ENCODE results near the gene SPRN.
"Not testable (repeated sequence)": the region's sequence is repeated elsewhere in the genome, so short reads cannot be mapped to it uniquely, and the experiment has no call there.

Gene SPRN, protein sequence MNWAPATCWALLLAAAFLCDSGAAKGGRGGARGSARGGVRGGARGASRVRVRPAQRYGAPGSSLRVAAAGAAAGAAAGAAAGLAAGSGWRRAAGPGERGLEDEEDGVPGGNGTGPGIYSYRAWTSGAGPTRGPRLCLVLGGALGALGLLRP

DNA sequence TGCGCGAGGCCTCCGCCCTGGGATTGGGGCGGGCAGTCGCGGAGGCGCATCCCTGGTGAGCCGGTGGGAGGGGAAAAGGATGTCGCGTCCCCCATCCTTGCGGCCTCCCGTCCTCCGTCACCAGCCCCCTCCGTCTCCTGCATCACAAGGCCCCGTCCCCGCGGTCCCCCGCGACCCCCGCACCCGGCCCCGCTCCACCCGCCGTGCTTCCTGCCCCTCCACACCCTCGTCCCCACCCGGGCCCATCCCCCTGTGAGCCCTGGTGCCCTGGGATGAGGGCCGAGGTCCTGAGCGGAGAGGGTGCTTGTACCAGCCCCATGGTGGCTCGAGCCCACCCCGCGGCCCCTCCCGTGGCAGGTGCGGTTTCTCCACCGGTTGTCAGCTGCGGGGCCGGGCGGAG is at the start of gene SPRN:
TSS of gene SPRN (minus strand) at position 25 of the 400 bp plus-strand sequence. CDS start 944 bp downstream, outside the sequence.
- DNase-seq (ENCODE audit: low read depth), result not testable (repeated sequence)

DNA sequence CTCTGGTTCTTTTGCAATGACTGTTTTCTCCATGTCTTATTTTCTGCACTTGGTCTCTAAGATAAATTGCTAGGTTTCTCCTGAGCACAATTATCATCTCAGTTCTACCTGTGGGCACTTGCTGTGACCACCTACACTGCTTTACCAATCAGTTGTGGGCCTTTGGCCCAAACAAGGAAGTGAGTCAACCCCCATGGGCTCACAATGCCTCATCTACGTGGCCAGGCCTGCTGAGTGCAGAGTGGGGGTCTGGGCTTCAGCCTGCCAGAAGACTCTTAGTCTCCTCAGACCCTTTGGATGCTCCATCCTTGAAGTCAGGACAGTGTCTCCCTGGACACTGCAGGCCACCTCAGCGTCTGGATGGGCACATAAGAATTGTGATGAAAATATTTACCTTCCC is 49.6 kb upstream of the SPRN start:
- DNase-seq (ENCODE audit: low read depth), result no peak

DNA sequence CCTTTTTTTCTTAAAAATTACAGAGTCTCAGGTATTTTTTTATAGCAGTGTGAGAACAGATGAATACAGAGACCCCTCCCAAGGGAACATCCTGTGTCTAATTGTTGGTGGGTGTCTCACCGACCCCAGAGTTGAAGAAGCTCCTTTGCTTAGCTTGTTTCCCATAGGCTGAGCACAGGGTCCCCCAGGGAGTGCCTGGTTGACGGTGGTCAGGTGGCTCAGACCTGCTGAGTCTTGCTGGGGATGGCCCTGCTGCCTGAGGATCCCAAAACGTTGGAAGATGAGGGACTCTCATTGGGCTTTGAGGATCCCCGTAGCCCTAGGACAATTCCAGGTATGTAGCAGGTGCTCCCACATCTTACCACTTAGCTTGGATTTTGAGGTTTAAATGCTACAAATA is 48.8 kb upstream of the SPRN start:
- no peak for DNase-seq (ENCODE audit: low read depth)

DNA sequence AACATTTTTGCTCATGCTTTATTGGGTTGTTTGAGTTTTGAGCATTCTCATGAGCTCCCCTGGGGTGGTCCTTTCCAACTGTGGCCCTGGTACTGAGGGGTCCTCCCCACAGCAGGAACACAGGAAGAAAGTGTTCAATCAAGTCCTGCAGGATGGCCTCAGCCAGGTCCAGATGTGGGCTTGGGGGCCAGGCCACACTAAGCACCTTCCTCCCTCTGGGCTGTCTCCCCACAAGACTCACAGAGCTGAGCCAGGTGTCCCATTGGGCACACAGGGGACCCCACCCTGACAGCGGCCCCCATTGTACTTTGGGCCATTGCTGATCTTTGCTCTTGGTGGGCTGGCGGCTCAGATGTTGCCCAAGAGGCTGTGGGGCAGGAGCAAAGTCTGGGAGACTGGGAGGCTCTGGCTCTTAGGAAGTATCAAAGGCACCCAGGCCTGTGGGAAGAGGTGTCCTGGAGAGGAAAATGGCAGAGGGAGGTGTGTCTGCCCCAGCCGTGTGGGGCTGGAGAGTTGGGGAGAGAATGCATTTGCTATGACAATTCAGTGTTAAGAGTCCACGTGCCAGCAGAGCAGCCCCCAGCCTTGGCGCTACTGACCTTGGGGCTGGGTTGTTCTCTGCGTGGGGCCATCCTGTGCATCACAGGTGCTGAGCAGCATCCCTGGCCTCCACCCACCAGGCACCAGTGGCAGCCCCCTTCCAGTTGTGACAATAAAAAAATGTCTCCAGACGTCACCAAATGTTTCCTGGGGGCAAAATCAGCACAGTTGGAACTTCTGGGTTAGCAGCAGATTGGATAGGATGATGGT is 47.1 kb upstream of the SPRN start:
- no peak for DNase-seq (ENCODE audit: low read depth)

DNA sequence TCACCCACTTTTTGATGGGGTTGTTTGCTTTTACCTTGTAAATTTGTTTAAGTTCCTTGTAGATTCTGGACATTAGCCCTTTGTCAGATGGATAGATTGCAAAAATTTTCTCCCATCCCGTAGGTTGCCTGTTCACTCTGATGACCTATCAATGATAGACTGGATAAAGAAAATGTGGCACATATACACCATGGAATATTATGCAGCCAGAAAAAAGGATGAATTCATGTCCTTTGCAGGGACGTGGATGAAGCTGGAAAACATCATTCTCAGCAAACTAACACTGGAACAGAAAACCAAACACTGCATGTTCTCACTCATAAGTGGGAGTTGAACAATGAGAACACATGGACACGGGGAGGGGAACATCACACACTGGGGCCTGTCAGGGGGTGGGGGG is 44.8 kb upstream of the SPRN start:
- DNase-seq (ENCODE audit: low read depth), result not testable (repeated sequence)

DNA sequence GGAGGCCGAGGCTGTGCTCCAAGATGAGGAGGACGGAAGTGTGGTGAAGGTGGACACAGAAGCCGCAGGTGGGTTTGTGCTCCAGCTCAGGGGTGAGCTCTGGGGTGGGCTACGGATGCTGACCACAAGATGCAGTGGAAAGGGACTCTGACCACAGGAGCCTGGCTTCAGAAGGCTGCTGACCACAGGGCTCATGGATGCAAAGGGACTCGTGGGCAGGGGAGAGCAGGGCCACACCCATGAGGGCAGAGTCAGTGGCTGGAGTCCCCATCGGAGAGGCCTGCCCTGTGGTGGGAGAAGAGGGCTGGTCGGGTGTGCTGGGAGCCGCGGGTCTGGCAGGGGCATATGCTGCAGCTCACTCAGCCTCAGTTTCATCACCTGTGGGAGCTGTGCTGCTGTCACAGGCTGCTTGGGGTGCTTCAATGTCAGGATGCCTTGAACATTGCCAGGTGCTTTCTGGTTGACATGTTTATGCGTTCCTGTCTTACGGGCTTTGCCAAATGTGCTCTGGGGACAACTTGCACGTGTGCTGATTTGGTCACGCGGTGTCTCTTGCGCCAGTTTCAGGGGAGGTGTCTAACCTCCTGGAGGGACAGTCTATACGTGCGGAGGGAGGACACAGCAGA is 43.0 kb upstream of the SPRN start:
- no peak for DNase-seq (ENCODE audit: low read depth)

DNA sequence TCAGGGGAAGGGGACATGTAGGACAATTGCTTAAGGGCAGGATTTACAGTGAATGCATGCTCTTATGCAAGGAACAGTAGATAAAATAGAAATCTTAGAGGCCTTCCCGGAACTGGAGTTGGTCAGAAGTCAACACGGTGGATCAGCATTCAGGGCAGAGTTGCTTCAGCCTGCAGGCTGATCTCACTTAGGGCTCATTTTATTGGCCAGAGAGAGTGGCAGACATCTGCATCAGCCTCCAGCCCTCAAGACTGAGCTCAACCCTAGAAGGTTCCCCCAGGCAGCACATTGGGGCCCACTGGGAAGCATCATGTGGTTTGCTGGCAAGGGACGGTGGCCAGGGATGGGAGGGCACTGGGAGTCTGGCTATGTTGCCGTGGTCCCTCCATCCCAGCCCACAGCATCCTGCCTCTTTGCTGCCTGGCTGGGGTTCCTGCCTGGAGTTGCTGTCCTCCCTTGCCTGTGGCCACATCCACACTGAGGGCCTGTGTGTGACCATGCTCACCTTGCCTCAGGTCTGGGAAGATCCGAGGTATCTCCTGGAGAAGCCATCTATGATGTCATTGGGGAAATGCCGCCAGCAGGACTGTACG is 42.4 kb upstream of the SPRN start:
- DNase-seq (ENCODE audit: low read depth), result no peak

DNA sequence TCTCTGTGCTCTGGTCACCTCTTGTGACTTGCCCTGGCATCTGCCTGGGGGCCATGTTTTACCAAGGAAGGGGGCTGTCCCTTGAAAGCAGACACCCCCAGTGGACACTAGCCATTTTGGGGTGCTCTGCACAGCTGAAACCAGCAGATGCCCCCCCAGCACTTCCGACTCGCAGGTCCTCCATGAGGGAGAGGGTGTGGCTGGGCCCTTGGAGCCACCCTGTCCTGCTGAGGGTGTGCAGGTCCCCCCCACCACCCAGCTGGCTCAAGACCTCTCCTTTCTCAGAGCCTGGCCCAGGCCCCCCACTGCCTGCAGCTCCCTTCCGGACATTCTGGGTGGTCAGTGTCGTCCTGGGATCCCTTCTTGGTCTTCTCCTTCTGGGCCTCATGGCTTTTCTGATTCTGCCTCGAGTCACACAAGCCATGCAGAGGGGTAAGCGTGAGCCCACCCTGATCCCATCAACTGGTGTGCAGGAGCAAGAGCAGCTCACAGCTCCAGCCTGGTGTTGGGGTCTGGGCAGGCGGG is 41.6 kb upstream of the SPRN start:
- DNase-seq (ENCODE audit: low read depth), result no peak

DNA sequence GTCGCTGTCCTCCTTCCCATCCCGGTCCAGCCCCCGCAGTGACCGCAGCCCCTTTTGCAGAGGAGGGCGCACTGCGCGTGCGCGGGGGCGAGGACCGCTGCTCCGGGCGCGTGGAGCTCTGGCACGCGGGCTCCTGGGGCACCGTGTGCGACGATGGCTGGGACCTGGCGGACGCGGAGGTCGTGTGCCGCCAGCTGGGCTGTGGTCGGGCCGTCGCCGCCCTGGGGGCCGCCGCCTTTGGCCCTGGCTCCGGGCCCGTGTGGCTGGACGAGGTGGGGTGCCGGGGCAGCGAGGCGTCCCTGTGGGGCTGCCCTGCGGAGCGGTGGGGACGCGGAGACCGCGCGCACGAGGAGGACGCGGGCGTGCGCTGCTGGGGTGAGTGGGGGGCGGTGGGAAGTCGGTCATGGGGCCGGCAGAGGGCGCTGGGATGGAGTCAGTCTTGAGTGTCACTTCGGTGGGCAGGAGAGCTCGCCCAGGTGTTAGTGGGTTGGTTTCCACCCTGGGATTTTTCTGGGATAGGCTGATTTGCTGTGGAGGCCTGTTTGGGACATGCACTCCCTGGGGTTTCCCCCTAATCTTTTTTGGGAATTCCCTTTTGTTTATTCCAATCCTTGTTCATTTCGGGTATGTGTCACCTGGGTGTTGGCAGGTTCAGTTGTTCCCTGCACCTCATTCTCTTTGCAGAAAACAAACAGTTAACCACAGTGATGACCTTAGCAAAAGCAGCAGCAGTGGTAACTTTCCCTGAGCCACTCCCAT is 40.9 kb upstream of the SPRN start:
- DNase-seq (ENCODE audit: low read depth), result no peak

DNA sequence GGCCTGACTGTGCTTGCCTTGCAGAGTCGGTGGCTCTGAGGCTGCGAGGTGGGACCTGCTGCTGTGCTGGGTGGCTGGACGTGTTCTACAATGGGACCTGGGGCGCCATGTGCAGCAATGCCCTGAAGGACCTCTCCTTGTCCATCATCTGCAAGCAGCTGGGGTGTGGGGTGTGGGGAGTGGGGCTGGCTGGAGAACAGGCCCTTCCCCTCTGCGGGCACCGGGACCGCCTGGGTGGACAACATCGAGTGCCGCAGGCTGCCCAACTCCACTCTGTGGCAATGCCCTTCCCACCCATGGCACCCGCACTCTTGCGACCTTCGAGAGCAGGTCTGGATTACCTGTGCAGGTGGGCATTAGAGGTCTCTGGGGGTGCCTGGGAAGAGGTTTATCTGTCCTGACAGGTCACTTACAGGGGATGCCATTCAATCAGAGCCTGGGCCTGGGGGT is 40.2 kb upstream of the SPRN start:
- no peak for DNase-seq (ENCODE audit: low read depth)

DNA sequence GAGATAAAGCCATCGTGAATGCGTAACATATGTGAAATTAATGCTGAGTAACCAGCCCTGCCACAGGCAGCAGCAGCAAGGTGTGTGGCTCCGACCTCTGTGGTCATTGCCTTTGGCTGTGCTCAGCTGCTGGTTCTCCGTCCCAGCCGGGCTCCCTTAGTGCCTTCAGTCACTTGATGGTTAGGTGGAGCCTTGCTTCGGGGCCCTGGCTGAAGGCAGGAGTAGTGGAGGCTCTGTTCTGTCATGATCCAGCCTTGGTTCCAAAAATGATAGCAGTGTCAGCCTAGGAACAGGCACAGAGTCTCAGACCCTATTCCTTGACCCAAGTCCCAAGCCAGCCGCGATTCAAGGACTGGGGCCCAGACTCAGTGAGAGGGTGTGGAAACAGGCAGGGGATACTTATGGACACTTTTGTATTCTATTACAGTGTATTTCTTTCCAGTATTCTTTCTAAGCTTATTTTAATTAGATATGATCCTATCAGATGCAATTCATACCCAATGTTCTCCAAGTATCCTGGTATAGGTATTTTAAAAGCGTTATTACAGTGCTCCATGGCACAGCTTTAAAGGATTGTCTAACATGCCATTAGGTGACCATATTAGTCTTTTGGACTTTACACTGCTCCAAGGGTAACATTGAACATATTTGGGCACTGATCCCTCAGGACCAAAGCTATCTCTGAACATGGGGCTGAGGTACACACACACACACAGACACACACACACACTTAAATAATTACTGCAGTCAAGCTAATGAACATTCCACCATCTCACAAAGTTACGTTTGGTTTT is 38.3 kb upstream of the SPRN start:
- no peak for DNase-seq (ENCODE audit: low read depth)

DNA sequence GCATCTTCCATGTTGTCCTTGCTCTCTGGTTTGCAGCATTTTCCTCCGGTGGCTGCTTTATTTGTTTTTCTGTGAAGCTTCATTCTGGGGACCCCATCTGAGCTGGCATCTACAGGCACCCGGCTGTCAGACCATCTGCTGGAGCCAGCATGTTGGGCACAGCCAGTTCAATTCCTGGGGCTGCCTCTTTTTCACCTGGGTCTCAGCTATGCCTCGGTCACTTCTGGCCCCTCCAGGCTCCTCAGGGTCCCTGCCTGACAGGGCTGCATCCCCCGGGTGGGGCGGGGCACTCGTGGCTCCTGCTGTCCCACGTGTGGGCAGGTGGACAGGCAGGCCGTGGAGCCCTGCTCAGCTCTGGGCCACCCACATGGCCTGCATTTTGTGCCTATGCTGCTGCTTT is 37.4 kb upstream of the SPRN start:
- DNase-seq (ENCODE audit: low read depth), result no peak

DNA sequence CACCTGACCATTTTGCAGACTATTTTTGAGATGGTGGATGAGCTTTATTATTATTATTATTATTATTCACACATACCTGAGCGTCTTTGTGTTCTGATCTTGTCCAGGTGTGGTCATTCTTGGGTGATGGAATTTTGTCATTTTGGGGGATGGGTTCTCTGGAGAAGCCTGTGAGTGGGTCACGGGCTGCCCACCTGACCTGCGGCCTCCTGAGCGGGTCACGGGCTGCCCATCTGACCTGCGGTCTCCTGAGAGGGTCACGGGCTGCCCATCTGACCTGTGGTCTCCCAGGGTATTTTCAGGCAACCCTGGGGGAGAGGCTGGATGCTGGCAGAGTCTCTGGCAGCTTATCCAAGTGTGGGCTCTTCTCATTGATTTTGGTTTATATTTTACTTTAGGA is 36.6 kb upstream of the SPRN start:
- no peak for DNase-seq (ENCODE audit: low read depth)

DNA sequence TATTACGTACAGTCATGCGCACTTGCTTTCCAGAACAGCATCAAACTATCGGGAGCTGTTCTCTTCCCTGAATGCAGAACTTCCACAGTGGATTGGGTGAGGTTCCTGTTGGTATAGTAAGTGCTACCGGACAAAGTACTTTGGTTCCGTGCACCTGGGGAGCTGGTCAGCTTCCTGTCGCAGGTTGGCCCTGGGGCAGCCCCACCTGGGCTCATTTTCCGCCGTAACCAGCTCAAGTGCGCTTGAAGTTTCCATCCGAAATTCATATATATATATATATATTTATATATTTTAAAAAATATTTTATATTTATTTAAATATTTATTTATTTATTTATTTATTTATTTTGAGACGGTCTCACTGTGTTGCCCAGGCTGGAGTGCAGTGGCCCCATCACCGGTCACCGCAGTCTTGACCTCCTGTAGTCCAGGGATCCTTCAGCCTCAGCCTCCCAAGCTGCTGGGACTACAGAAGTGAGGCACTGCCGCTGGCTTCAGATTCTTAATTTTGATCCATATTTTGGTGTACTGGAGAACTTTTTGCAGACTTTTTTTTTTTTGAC is 35.9 kb upstream of the SPRN start:
- no peak for DNase-seq (ENCODE audit: low read depth)

DNA sequence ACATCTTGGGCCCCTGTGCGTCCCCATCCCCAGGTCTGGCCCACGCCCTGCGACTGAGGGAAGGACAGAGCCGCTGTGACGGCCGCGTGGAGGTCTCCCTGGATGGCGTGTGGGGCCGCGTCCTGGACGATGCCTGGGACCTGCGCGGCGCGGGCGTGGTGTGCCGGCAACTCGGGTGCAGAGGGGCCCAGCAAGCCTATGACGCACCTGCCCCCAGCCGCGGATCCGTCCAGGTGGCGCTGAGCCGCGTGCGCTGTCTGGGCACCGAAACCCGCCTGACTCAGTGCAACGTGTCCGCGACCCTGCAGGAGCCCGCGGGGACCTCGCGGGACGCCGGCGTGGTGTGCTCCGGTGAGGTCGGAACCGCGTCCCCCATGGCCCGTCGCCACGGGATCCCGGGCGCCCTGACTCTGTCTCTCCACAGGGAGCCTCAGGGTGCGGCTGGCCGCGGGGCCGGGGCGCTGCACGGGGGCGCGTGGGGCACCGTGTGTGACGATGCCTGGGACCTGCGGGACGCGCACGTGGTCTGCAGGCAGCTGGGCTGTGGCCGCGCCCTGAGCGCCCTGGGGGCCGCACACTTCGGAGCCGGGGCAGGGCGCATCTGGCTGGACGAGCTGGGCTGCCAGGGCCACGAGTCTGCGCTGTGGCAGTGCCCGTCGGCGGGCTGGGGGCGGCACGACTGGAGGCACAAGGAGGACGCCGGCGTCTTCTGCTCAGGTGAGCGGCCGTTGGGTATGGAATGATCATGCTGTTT is 35.2 kb upstream of the SPRN start:
- no peak for DNase-seq (ENCODE audit: low read depth)

DNA sequence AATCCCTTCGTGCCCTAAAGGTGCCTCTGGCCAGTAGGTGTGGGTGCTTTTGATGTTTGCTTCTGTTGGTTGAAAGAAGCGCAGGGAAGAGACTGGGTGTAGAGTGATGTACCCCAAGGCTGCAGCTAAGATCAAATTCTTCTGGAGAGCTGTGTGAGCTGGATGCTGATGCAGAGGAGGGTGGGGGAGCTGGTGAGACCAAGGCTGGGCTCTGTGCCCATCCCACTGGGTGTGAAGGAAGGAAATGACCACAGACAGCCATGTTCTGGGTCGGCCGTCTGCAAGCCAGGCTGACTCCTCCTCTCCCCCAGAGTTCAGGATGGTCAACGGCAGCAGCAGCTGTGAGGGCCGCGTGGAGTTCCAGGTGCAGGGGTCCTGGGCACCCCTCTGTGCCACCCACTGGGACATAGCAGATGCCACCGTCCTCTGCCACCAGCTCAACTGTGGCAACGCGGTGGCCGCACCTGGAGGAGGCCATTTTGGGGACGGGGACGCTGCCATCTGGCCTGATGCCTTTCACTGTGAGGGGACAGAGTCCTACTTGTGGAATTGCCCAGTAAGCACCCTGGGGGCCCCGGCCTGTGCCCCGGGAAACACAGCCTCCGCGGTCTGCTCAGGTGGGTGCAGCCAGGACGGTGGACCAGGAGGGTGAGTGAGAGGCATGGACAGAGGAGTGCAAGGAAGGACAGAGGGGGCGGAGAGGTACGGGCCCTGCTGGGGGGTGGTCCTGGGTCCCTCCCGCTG is 34.5 kb upstream of the SPRN start:
- no peak for DNase-seq (ENCODE audit: low read depth)

DNA sequence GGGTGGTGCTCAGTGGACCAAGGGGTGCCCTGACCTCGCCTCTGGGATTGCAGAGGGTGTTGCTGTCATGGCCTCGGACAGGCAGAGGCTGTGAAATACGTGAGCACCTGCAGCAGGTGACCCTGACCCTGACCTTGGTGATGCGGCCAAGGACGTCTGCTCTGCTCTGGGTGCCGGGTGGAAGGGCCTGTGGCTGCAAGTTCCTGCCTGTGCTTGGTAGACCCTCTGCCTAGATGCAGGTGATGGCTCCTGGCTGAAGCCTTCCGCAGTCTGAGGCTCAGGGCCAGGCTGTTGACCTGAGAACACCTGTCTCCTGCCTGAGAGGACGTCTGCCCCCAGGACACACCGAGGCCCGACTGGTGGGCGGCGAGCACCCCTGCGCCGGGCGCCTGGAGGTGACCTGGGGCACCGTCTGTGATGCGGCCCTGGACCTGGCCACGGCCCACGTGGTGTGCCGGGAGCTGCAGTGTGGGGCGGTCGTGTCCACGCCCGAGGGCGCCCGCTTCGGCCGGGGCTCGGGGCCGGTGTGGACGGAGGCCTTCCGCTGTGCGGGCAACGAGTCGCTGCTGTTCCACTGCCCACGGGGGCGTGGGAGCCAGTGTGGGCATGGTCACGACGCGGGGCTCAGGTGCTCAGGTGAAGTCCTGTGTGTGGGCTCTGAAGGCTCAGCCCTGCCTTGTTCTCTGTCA is 33.7 kb upstream of the SPRN start:
- no peak for DNase-seq (ENCODE audit: low read depth)

DNA sequence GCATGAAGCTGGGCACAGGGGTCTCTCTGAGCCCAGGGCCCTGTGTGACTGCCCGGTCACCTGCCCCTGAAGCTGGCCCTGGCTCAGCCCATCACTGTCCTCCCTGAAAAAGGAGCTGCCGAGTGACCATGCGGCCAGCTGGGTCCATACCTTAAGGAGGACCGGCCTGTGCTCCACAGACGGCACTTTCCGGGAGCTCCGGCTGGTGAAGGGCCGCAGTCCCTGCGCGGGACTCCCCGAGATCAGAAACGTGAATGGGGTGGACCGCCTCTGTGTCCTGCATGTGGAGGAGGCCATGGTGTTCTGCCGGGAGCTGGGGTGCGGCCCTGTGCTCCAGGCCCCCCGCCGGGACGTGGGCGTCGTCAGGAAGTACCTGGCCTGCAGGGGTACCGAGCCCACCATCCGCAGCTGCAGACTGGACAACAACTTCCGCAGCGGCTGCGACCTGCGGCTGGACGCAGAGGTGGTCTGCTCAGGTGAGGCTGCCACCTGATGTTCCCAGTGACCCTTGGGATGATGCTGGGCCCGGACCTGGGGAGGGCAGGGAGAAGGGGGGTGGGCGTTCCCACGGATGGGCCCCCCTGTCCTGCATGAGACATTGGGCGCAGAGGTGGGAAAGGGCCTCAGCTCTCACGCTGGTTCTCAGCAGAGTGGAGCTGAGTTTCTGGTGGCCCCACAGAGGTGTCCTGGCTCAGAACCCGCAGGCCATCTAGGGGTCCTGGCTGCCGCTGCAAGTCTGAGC is 32.8 kb upstream of the SPRN start:
- DNase-seq (ENCODE audit: low read depth), result no peak

All from activated T-cell treated with anti-CD3 and anti-CD28 coated beads for 48 hours (primary cell).